Kidney epithelial cell (primary cell): ENCODE measurements around the gene REEP3. TPM values are rescaled to one million over a fixed set of nuclear protein-coding genes. Genes with fewer than 3 reads are reported as not detected.
"Not testable (repeated sequence)": the region's sequence is repeated elsewhere in the genome, so short reads cannot be mapped to it uniquely, and the experiment has no call there.

ENCODE experiments used
- DNase-seq: peaks from one replicate; pipeline ENCODE4 v3.0.0-alpha.2; 2010; ENCODE audit warnings: low read depth
- H3K27me3 ChIP-seq: 2 replicates; pipeline ENCODE4 v1.6.0; 2011; ENCODE audit warnings: low read length; ENCODE audit not compliant: control insufficient read depth, insufficient read depth
- H3K36me3 ChIP-seq: 2 replicates; pipeline ENCODE4 v1.5.1; 2011; ENCODE audit warnings: low read length; ENCODE audit not compliant: control insufficient read depth, insufficient read depth
- H3K4me3 ChIP-seq: 2 replicates; pipeline ENCODE4 v1.5.1; 2011; ENCODE audit warnings: low read depth, mild to moderate bottlenecking, control low read depth, low read length
- total RNA-seq: library from RNA; depleted of rRNA; stranded (reverse); fragments of >200 nt; gene quantifications from 2 replicates; pipeline ENCODE4 v1.2.3, GENCODE V29; 2015
- TF ChIP-seq, protein P1 (sequence below): IDR thresholded peaks from 2 replicates; pipeline ENCODE4 v1.5.1; 2011; ENCODE audit warnings: mild to moderate bottlenecking, moderate library complexity, low read length, control low read depth, inconsistent platforms; ENCODE audit not compliant: insufficient read depth, poor library complexity, severe bottlenecking

The REEP3 gene
- total RNA-seq, 1 donor from 2014 or later, result 59.8 TPM

DNA sequence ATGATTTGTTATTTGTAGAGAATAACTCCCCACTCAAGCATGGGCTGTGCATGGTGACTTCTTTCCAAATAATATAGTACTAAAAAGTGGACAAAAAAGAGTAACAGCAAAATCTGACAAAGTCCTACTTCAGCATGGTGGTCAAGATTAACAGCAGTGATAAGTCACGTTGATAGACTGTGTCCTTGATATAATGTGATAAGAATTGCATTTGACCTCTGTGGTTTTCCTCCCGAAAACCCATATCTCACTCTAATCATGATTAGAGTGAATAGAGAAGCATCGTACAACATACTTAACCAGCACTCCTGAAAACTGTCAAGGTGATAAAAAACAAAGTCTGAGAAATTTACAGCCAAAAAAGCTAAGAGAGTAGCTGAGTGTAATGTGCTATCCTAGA, 42.4 kb downstream of the REEP3 start:
- Histone ChIP-seq H3K27me3 (no peaks in the 10 kb centered on the region), H3K4me3 (no peak overlapping the region), H3K36me3 (no peaks in the 10 kb centered on the region)
- no peak for DNase-seq
- TF ChIP-seq, protein P1, sequence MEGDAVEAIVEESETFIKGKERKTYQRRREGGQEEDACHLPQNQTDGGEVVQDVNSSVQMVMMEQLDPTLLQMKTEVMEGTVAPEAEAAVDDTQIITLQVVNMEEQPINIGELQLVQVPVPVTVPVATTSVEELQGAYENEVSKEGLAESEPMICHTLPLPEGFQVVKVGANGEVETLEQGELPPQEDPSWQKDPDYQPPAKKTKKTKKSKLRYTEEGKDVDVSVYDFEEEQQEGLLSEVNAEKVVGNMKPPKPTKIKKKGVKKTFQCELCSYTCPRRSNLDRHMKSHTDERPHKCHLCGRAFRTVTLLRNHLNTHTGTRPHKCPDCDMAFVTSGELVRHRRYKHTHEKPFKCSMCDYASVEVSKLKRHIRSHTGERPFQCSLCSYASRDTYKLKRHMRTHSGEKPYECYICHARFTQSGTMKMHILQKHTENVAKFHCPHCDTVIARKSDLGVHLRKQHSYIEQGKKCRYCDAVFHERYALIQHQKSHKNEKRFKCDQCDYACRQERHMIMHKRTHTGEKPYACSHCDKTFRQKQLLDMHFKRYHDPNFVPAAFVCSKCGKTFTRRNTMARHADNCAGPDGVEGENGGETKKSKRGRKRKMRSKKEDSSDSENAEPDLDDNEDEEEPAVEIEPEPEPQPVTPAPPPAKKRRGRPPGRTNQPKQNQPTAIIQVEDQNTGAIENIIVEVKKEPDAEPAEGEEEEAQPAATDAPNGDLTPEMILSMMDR, result no peak

DNA sequence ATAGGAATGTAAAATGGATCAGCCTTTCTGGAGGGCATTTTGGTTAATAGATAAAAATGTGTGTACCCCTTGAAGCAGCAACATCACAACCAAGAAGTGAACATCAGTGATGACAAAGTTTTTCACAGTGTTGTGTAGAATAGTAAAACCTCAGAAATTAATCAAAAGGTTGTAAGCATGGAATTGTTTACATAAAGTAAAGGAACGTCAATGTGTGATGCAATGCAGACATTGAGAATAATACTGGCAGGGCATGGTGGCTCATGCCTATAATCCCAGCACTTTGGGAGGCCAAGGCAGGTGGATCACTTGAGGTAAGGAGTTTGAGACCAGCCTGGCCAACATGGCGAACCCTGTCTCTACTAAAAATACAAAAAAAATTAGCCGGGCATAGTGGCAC, 43.5 kb downstream of the REEP3 start:
- not testable (repeated sequence) for H3K36me3 ChIP-seq, H3K4me3 ChIP-seq, DNase-seq, H3K27me3 ChIP-seq

DNA sequence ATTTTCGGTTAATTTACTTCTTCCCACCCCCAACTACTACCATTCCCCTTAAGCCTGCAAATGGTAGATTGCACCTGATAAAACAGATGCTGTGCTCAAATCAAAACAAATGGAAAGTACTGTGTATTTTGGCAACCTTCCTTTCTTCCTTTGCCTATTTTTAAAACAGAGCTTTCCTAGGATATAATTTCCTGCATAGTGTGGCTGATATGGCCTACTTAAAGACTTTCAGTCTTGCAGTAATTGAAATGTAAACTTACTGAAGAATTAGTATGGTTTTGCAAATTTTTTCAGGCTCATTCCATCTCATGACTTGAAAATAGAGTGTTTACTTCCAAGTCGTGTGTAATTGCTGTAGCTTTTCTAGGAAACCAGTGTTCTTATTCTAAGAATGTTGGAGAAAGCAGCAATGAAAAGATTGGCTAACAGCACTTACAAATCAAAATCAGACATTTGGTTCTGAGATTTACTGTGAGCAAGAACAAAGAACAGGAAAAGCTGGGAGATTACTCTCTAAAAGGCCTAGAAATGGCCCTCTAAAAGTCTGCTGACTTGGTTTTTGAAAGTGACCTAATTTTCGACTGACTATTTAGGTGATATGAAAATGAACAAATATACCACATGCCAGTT, 52.0 kb downstream of the REEP3 start:
- H3K4me3 ChIP-seq, result no peak overlapping the region
- TF ChIP-seq, protein P1, result no peak
- H3K27me3 ChIP-seq, result no peaks in the 10 kb centered on the region
- no peaks in the 10 kb centered on the region for H3K36me3 ChIP-seq
- no peak for DNase-seq

DNA sequence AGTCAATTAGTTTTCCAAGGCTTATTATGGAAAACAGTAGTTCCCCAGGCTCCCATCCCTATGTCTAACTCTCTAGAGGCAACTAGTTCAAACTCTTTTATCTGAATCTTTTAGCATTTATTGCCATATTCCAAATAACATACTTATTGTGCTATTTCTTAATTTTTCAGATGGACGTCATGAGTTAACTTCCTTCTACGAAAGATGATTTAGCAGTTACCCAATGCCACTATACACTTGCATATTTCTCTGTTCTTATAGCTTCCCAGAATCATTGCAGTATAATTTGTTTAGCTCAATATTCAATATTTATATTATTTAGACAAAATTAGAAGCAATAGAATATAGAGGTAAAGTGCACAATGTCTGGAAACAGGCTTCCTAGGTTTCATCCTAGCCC, 52.8 kb downstream of the REEP3 start:
- Histone ChIP-seq H3K27me3 (no peaks in the 10 kb centered on the region), H3K4me3 (no peak overlapping the region), H3K36me3 (no peaks in the 10 kb centered on the region)
- TF ChIP-seq, protein P1, result no peak
- DNase-seq, result no peak

DNA sequence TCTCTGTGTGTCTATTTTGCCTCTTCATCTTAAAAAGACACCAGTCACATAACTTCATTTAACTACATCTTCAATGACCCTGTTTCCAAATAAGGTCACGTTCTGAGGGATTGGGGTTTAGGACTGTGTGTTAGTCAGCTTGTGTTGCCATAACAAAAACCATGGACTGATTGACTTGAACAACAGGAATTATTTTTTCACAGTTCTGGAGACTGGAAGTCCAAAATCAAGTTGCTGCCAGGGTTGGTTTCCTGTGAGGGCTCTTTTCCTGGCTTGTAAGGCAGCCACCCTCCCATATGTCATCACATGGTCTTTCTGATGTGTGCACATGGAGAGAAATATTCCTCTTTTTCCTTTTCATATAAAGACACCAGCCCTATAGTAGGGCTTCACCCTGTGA, 55.3 kb downstream of the REEP3 start:
- no peak overlapping the region for H3K4me3 ChIP-seq
- no peaks in the 10 kb centered on the region for H3K36me3 ChIP-seq
- no peaks in the 10 kb centered on the region for H3K27me3 ChIP-seq
- TF ChIP-seq, protein P1, result no peak
- no peak for DNase-seq

DNA sequence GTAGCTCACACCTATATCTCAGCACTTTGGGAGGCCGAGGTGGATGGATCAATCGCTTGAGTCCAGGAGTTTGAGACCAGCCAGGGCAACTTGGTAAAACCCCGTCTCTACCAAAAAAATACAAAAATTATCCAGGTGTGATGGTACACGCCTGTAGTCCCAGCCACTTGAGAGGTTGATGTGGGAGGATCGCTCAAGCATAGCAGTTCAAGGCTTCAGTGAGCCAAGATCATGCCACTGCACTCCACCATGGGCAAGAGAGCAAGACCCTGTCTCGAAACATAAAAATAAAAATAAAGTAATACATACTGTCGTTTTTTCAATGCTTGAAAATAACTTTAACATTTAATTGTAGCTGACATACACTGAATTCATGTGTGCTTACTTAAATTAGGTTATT, 57.3 kb downstream of the REEP3 start:
- Histone ChIP-seq H3K4me3 (no peak overlapping the region), H3K27me3 (no peaks in the 10 kb centered on the region), H3K36me3 (no peaks in the 10 kb centered on the region)
- TF ChIP-seq, protein P1, result no peak
- DNase-seq, result no peak
